Activated CD4-positive, CD25-positive, alpha-beta regulatory T cell treated with anti-CD3 and anti-CD28 coated beads, Interleukin-2, amount 50 U/mL, for 72 hours (primary cell): ENCODE data around the gene AOPEP.

Experiments used
- DNase-seq: peaks from one replicate; pipeline ENCODE4 v3.0.0; 2021

AOPEP gene

GRCh38 chr9:95090023-95090791, 363.7 kb downstream of the AOPEP start:
- DNase-seq, result no peak

- no peak for DNase-seq
Observed at GRCh38 chr9:95090871-95091577, 364.5 kb downstream of the AOPEP start.

GRCh38 chr9:95091601-95092261, 365.2 kb downstream of the AOPEP start:
- no peak for DNase-seq

GRCh38 chr9:95092262-95093072, 366.0 kb downstream of the AOPEP start:
- no peak for DNase-seq

- DNase-seq, result no peak
Observed at GRCh38 chr9:95093586-95093985, 367.1 kb downstream of the AOPEP start.

GRCh38 chr9:95094002-95094401, 367.5 kb downstream of the AOPEP start:
- no peak for DNase-seq

- DNase-seq, result no peak
Observed at GRCh38 chr9:95095641-95096355, 369.3 kb downstream of the AOPEP start.

GRCh38 chr9:95096381-95096780, 369.9 kb downstream of the AOPEP start:
- no peak for DNase-seq

GRCh38 chr9:95096807-95097206, 370.3 kb downstream of the AOPEP start:
- no peak for DNase-seq

GRCh38 chr9:95097279-95097678, 370.8 kb downstream of the AOPEP start:
- no peak for DNase-seq

GRCh38 chr9:95098391-95098921, 372.0 kb downstream of the AOPEP start:
- no peak for DNase-seq

- no peak for DNase-seq
Observed at GRCh38 chr9:95099321-95100070, 373.0 kb downstream of the AOPEP start.

- no peak for DNase-seq
Observed at GRCh38 chr9:95100071-95100627, 373.6 kb downstream of the AOPEP start.

GRCh38 chr9:95101326-95101725, 374.8 kb downstream of the AOPEP start:
- DNase-seq, result no peak

GRCh38 chr9:95102001-95102433, 375.5 kb downstream of the AOPEP start:
- no peak for DNase-seq

- no peak for DNase-seq
Observed at GRCh38 chr9:95102572-95102971, 376.1 kb downstream of the AOPEP start.

- DNase-seq, result no peak
Observed at GRCh38 chr9:95103281-95103771, 376.8 kb downstream of the AOPEP start.

- no peak for DNase-seq
Observed at GRCh38 chr9:95103871-95104580, 377.5 kb downstream of the AOPEP start.

GRCh38 chr9:95104581-95104960, 378.1 kb downstream of the AOPEP start:
- no peak for DNase-seq

GRCh38 chr9:95104980-95105379, 378.5 kb downstream of the AOPEP start:
- DNase-seq, result no peak
